Endothelial cell of umbilical vein (primary cell): ENCODE results near the gene IFITM10.

ENCODE experiments used
- CTCF ChIP-seq, 2 donors: IDR thresholded peaks; 1 replicate in 1 of 2; 2 replicates in 1 of 2; pipeline ENCODE4 v1.5.1; 2011; ENCODE audit warnings: low read length in 2 of 2, mild to moderate bottlenecking in 2 of 2, moderate library complexity in 2 of 2, control low read depth in 1 of 2, inconsistent platforms in 1 of 2, low read depth in 1 of 2; ENCODE audit not compliant: insufficient read depth in 1 of 2; ENCODE audit errors: extremely low read depth in 1 of 2
- EZH2 ChIP-seq: IDR thresholded peaks from 2 replicates; pipeline ENCODE4 v1.6.1; 2012; ENCODE audit warnings: borderline replicate concordance, low read depth, mild to moderate bottlenecking, moderate library complexity, low read length, inconsistent platforms; ENCODE audit not compliant: severe bottlenecking
- FOS ChIP-seq: IDR thresholded peaks from 2 replicates; pipeline ENCODE4 v1.6.1; 2011; ENCODE audit warnings: mild to moderate bottlenecking, low read length, moderate library complexity, borderline replicate concordance; ENCODE audit not compliant: insufficient read depth
- POLR2A ChIP-seq: IDR thresholded peaks from 2 replicates; pipeline ENCODE4 v1.6.1; 2012; ENCODE audit warnings: low read depth, mild to moderate bottlenecking, control low read depth, low read length

- no peak for TF ChIP-seq CTCF (IDR thresholded peaks at IDR 0.05; ENCODE audit: extremely low read depth in 1 of 2, insufficient read depth in 1 of 2, low read depth in 1 of 2, low read length in 2 of 2)
- TF ChIP-seq FOS: no peak
- TF ChIP-seq EZH2: no peak
- no peak for TF ChIP-seq POLR2A
These were observed 41.5 kb upstream of the IFITM10 start for GRCh38 chr11:1791912-1792311.
